GM12874 (cell line): Measurements from ENCODE around the gene BTBD19.

Experiments
- CTCF ChIP-seq: IDR thresholded peaks from 2 replicates; pipeline ENCODE4 v1.5.1; 2011; ENCODE audit warnings: low read depth, mild to moderate bottlenecking, control low read depth, low read length, moderate library complexity; ENCODE audit not compliant: insufficient read depth

The BTBD19 gene

GRCh38 chr1:44828003-44828651, 19.8 kb downstream of the BTBD19 start:
- TF ChIP-seq CTCF: no peak

- TF ChIP-seq CTCF: no peak
Measured at GRCh38 chr1:44828841-44829440, 20.6 kb downstream of the BTBD19 start.

- no peak for TF ChIP-seq CTCF
Measured at GRCh38 chr1:44829506-44830384, 21.4 kb downstream of the BTBD19 start.

GRCh38 chr1:44830900-44831304, 22.6 kb downstream of the BTBD19 start:
- TF ChIP-seq CTCF: no peak

- no peak for TF ChIP-seq CTCF
Measured at GRCh38 chr1:44831516-44831915, 23.2 kb downstream of the BTBD19 start.

GRCh38 chr1:44832056-44832705, 23.9 kb downstream of the BTBD19 start:
- TF ChIP-seq CTCF: no peak

- TF ChIP-seq CTCF: no peak
Measured at GRCh38 chr1:44834328-44834727, 26.0 kb downstream of the BTBD19 start.
